Amniotic epithelial cell (primary cell): ENCODE measurements around the gene CELSR2.
"Not testable (repeated sequence)": the region's sequence is repeated elsewhere in the genome, so short reads cannot be mapped to it uniquely, and the experiment has no call there.

Experiments used
- DNase-seq: peaks from one replicate; pipeline ENCODE4 v3.0.0-alpha.2; 2010; ENCODE audit warnings: low read depth

The CELSR2 gene

GRCh38 chr1:109248797-109249629 is at the start of gene CELSR2:
Gene CELSR2 (plus strand): TSS chr1:109249539. CDS start chr1:109250080, 541 bp downstream.
- peak; percentile 38 for DNase-seq

DNA sequence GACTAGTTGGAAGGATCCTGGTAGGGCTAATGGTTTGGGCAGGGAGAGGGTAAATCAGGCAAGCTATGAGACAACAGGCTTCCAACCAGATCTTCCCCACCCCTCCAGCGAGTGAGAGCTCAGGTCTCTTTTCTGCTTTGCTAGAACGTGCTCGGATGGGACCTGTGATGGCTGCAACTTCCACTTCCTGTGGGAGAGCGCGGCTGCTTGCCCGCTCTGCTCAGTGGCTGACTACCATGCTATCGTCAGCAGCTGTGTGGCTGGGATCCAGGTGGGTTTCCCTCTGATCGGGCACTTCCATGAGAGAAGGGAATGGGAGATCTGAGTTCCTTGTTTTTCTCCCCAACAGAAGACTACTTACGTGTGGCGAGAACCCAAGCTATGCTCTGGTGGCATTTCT is 49.6 kb upstream of the CELSR2 start:
- DNase-seq: no peak

DNA sequence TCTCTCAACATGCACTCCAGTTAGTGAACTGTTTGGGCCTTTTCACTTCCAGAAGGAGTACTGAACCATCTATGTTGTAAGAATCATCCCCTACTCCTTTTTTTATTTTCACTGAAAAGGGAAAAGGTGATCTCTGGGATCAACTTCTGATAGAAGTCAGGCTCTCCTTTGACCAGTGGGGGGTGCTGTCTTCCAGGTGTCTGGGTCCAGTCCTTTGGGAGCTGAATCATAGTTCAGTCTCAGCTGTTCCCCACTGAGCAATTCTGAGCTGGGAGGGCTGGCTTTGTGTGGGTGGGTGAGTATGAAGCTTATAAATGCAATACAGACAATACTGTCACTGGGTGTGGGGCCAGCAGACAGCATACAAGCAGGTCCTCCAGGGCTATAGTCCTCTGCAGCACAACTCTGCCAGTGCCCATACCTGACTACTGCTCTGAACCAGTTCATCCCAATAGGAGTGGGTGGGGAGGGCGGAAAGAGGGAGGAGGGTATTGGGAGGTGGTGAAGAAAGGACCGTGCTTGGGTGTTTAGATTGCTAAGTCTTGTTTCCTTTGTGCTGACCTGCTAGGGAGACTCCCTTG is 48.1 kb upstream of the CELSR2 start:
- DNase-seq: peak; percentile 76

GRCh38 chr1:109204484-109204883 is 44.9 kb upstream of the CELSR2 start:
- no peak for DNase-seq

DNA sequence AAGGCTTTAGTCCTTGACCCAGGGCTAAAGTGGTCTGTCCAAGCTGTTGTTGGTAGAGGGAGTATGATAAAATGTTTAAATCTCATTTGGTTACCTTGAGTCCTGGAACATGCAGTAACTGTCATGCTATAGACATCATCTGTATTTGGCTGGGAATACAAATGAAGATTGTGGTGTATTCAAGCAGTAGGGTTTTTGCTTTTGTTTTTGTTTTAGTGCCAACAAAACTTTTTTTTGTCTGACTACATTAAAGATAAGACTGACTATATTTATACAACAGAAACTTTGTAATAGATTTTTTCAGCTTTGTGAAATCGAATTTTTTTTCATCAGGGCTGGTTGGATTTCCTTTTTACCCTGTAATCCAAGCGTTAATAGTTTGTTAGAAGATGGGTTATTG is 43.0 kb upstream of the CELSR2 start:
- DNase-seq: no peak

DNA sequence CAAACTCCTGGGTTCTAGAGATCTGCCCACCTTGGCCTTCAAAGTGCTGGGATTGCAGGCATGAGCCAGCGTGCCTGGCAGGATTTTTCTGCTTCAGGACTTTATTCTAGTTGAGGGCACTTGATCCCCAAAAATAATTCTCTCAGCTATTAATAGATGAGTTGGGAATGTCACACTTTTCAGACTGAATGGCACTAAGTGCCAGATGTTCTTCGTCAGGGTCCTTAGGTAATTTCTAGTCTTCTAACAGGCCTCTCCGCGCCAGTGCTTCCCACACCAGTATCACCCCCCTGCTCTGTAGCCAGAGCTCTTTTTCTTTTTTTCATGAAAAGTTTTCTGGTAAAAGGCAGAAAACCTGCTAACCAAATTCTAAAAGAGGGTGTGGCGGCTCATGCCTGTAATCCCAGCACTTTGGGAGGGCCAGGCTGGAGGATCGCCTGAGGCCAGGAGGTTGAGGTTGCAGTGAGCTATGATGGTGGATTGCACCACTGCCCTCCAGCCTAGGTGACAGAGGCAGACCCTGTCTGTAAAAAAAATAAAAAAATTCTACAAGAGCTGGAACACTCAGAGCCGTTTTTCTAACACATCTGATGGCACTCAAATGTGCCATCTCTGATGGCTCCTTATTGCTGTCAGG is 41.8 kb upstream of the CELSR2 start:
- no peak for DNase-seq

- no peak for DNase-seq
Measured at GRCh38 chr1:109208394-109208793, 40.9 kb upstream of the CELSR2 start.

DNA sequence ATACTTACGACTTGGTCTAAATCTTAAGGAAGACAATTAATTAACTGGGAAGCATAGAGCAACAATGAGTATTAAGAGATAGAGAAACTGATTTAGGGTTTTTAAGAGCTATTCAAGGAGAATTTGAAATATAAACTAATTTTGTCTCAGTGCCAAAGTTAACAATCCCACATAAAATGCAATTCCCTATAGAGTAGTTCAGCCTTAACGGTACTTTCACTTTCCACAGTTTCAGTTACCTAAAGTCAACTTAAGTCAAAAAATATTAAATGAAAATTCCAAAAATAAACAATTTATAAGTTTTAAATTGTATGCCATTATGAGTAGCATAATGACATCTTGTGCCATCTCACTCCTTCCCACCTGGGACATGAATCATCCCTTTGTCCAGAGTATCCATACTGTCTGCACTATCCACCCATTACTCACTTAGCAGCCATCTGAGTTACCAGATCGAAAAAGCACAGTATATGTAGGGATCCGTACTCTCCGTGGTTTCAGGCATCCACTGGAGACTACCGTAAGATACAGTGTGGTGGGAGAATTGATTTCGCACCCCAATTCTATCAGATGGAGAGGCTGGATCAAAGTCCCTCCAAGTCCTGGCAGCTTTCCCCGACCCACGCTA is 40.4 kb upstream of the CELSR2 start:
- DNase-seq: no peak

DNA sequence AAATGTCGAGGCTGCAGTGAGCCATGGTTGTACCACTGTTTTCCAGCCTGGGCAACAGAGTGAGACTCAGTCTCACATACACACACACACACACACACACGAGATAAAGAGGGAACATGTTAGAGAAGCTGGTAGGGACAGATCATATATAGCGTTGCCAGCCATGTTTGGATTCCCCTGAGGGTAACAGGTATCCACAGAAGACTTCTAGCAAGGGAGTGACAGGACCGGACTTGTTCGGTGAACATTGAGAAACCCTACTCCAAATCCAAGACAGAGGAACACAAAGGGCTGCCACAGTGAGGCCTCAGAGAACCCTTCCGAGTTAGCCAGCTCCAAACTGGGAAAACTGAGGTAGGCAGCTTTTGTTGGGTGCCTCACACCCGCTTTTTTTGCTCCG is 39.3 kb upstream of the CELSR2 start:
- no peak for DNase-seq

GRCh38 chr1:109213345-109213823 is 36.0 kb upstream of the CELSR2 start:
- DNase-seq: no peak

DNA sequence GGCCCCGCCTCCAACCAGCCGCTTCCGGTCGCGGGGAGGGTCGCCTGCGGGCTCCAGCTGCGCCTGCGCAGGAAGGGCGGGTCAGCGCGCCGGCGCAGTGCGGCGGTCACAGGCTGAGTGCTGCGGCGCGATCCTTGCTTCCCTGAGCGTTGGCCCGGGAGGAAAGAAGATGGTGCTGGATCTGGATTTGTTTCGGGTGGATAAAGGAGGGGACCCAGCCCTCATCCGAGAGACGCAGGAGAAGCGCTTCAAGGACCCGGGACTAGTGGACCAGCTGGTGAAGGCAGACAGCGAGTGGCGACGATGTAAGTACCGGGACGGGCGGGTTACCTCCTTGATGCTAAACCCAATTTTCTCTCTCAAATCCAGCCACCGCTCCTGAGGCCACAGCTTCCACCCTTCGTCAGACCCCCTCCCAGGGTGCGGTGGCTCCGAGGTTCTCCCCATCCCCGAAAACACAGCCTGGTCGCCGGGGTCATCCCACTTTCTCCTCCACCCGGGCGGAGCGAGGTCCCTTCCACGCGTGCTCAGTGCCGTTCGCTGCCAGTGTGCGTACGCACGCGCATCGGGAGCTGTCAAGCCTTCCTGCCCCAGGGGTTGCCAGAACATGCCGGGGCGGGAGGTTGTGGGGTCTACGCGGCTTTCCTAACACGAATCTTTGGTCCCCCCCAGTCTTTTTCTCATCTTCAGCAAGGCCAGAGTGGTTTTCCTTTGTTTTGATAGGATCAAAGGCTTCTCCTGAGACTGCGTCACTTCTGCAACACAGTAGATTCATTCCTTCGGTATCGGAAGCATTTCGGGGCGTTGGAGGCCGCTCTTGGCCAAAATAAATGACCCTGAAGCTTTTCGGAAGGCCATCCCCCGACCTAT is 35.3 kb upstream of the CELSR2 start, which contains the start of gene SARS1:
TSS of gene SARS1 (plus strand) at position 95 of the 870 bp plus-strand sequence. CDS start at position 170, 75 bp downstream.
- peak; percentile 68 for DNase-seq

DNA sequence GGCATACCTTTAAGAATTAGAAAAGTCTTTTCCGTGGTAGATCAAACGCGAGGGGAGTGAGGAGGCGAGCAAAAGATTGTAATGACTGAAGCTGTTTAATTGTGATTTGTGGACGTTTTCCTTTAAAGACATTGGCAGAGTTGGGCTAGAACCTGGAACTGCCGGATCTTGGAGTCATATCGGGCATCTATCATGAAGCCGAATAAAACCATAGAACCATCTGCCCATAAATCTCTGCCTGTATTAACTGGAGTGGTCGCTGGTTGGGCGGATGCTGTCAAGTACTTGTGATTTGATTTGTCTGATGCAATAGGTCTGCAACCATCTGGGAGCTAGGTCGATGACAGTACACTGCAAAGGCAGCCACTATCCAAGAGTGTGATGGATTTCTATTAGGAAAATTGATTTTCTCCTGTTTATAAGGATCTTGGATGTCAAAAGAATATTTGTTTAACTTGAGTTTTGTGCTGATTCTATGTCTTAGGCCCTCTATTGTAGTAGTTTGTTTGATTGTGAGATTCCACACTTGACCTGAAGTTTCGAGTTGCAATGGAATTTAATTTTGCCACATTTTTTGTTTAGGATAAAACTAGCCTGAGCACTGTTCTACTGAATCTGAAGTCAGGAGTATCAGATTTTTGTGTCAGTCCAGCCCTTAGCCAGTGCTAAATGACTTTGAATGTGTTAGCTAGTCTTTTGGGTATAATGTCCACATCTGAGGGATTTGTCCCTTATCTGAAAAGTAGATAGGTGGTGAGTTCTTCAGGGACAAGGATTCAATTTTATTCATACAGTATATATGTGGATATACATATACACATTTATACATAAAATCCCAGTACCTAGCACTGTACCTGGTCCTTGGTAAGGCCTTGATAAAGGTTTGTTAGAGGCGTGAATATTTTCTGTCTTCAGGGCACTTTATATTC is 34.4 kb upstream of the CELSR2 start:
- DNase-seq: peak; percentile 83

GRCh38 chr1:109216662-109217061 is 32.7 kb upstream of the CELSR2 start:
- peak; percentile 51 for DNase-seq

DNA sequence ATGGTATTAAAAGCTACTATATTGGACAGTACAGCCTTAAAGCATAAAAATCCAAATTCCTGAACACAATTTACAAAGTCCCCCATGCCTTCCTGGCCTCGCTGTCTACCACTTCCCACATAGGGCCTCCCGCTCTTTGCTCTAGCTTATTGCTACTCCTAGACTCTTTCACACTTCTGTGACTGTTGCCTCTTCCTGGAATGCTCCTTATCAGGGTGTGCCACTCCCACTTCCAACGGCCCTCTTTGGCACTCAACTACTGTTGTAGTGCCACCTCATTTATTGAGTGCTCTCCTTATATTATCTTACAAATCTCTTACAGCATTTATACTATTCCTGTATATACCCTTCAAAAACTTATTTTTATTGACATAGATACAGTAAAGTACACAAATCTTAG is 30.8 kb upstream of the CELSR2 start:
- DNase-seq: no peak

DNA sequence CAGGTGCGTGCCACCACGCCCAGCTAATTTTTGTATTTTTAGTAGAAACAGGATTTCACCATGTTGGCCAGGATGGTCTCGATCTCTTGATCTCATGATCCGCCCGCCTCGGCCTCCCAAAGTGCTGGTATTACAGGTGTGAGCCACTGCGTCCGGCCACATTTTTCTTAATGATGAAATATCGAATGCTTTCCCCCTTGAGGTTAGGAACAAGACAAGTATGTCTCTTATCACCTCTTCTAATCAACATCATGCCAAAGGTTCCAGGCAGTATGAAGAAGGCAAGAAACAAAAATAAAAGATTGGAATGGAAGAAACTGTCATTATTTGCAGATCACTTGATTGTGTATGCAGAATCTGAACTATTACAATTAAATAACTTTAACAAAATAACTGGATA is 28.1 kb upstream of the CELSR2 start:
- not testable (repeated sequence) for DNase-seq

- DNase-seq: no peak
Measured at GRCh38 chr1:109225308-109225707, 24.0 kb upstream of the CELSR2 start.

- DNase-seq: no peak
Measured at GRCh38 chr1:109225711-109226445, 23.5 kb upstream of the CELSR2 start.

DNA sequence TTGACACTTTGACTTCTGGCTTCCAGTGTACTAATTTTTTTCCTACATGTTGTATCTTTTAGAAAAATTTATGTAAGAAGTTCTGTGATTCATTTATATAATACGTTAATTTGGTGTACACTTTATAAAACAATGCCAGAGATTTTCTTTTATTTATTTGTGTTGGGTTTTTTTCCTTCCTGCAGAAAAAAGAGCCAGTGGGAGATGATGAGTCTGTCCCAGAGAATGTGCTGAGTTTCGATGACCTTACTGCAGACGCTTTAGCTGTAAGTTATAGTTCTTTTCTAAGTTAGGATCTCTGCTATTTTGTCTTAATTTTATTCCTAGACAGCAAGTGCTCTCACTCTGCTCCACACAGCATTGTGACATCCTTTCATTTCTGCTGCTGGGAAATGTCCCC is 21.2 kb upstream of the CELSR2 start:
- DNase-seq: no peak

DNA sequence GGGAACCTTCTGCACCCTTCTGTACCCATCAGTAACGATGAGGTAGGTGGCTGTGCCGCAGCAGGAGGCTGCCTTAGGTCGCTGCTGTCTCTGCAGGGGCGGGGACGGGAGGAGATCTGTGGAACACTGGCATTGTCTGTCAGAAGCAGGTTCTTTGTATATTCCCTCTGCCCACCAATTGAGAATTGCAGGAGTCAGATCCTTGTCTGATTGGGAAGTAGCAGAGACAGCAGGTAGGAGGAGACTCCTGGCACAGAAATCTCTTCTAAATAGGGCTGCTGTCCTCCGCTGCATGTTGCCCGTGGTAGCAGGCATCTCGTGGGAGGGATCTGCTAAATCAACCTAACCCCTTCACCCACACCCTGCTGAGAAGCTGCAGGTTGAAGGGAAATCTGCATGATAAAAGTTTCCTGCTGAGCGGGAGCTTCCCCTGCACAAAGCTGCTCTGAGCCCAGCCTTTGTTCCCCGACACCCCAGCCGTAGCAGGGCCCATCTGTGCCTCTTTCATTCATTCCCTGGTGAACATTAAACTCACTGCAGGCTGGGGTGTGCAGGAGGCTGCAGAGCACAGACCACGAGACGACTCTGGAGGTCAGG is 19.7 kb upstream of the CELSR2 start:
- no peak for DNase-seq
